Activated CD4-positive, alpha-beta T cell treated with anti-CD3 and anti-CD28 coated beads for 48 hours (primary cell): ENCODE measurements around the gene CTBS.
"Not testable (repeated sequence)": the region's sequence is repeated elsewhere in the genome, so short reads cannot be mapped to it uniquely, and the experiment has no call there.

ENCODE experiments used
- DNase-seq: peaks from one replicate; pipeline ENCODE4 v3.0.0-alpha.2; 2020

Gene CTBS

GRCh38 chr1:84584126-84584525, 9.9 kb upstream of the CTBS start:
- no peak for DNase-seq

- no peak for DNase-seq
These were observed 9.4 kb upstream of the CTBS start for GRCh38 chr1:84583648-84584047.

- DNase-seq, result no peak
These were observed 8.8 kb upstream of the CTBS start for GRCh38 chr1:84582802-84583587.

GRCh38 chr1:84581648-84582047, 7.4 kb upstream of the CTBS start:
- DNase-seq, result no peak

GRCh38 chr1:84574936-84575335, 696 bp upstream of the CTBS start:
- no peak for DNase-seq

- no peak for DNase-seq
These were observed 716 bp downstream of the CTBS start for GRCh38 chr1:84573481-84573966.

- DNase-seq, result no peak
These were observed 3.1 kb downstream of the CTBS start for GRCh38 chr1:84571150-84571535.

- DNase-seq, result no peak
These were observed 3.6 kb downstream of the CTBS start for GRCh38 chr1:84570436-84571149.

- no peak for DNase-seq
These were observed 5.0 kb downstream of the CTBS start for GRCh38 chr1:84569216-84569615.

GRCh38 chr1:84550826-84551225, 23.4 kb downstream of the CTBS start:
- no peak for DNase-seq

- no peak for DNase-seq
These were observed 32.6 kb downstream of the CTBS start for GRCh38 chr1:84541679-84542078.

- DNase-seq, result no peak
These were observed 33.5 kb downstream of the CTBS start for GRCh38 chr1:84540759-84541158.

- no peak for DNase-seq
These were observed 34.3 kb downstream of the CTBS start for GRCh38 chr1:84539972-84540371.

- no peak for DNase-seq
These were observed 35.6 kb downstream of the CTBS start for GRCh38 chr1:84538599-84538998.

GRCh38 chr1:84525779-84526178, 48.5 kb downstream of the CTBS start:
- no peak for DNase-seq

- DNase-seq, result no peak
These were observed 49.6 kb downstream of the CTBS start for GRCh38 chr1:84524590-84524989.

- no peak for DNase-seq
These were observed 63.6 kb downstream of the CTBS start for GRCh38 chr1:84510668-84511067.

- no peak for DNase-seq
These were observed 64.1 kb downstream of the CTBS start for GRCh38 chr1:84510165-84510564.

- no peak for DNase-seq
These were observed 65.2 kb downstream of the CTBS start for GRCh38 chr1:84509029-84509428.

- no peak for DNase-seq
These were observed 65.7 kb downstream of the CTBS start for GRCh38 chr1:84508510-84508909.

- not testable (repeated sequence) for DNase-seq
These were observed 66.4 kb downstream of the CTBS start for GRCh38 chr1:84507887-84508286.

- DNase-seq, result no peak
These were observed 67.3 kb downstream of the CTBS start for GRCh38 chr1:84506729-84507453.

GRCh38 chr1:84506002-84506728, 68.1 kb downstream of the CTBS start, which contains the start of the genes GNG5 and SPATA1:
GNG5 (minus strand) TSS chr1:84506581; CDS start chr1:84506091, 490 bp downstream.
SPATA1 (plus strand) TSS chr1:84506386; CDS start chr1:84516360, 9,974 bp downstream.
- peak; percentile 99 for DNase-seq
